Naive B cell (primary cell): Measurements from ENCODE around the gene HSPBP1. TPM values are rescaled to one million over a fixed set of nuclear protein-coding genes. Genes with fewer than 3 reads are reported as not detected.

Experiments
- ATAC-seq, 2 donors: fragments of 150-1000 bp; cut with Tn5 transposase; 2 replicates each; pipeline ENCODE4 v1.10.0; 2021; ENCODE audit warnings: low read depth in 2 of 2, mild to moderate bottlenecking in 2 of 2, moderate library complexity in 2 of 2
- DNase-seq: peaks from one replicate; pipeline ENCODE4 v3.0.0; 2022
- H3K27ac Mint-ChIP-seq, 6 donors: one replicate each; pipeline ENCODE4 v1.8.0; 2020 to 2022; ENCODE audit warnings: mild to moderate bottlenecking in 6 of 6, mixed read lengths in 6 of 6, moderate library complexity in 5 of 6, inconsistent platforms in 2 of 6
- H3K27me3 Mint-ChIP-seq, 3 donors: one replicate each; pipeline ENCODE4 v1.8.0; 2021 to 2022; ENCODE audit warnings: mixed read lengths in 3 of 3, mild to moderate bottlenecking in 1 of 3
- H3K36me3 Mint-ChIP-seq, 2 donors: one replicate each; pipeline ENCODE4 v1.8.0; 2020 to 2022; ENCODE audit warnings: mixed read lengths in 2 of 2, inconsistent platforms in 1 of 2, mild to moderate bottlenecking in 1 of 2
- H3K4me1 Mint-ChIP-seq, 3 donors: one replicate each; pipeline ENCODE4 v1.8.0; 2020 to 2022; ENCODE audit warnings: mixed read lengths in 3 of 3, inconsistent platforms in 1 of 3, mild to moderate bottlenecking in 1 of 3, moderate library complexity in 1 of 3
- H3K4me3 Mint-ChIP-seq, 8 donors: one replicate each; pipeline ENCODE4 v1.8.0; 2020 to 2022; ENCODE audit warnings: mild to moderate bottlenecking in 8 of 8, mixed read lengths in 8 of 8, moderate library complexity in 8 of 8, inconsistent platforms in 2 of 8
- H3K9me3 Mint-ChIP-seq, 7 donors: one replicate each; pipeline ENCODE4 v1.8.0; 2020 to 2022; ENCODE audit warnings: mixed read lengths in 7 of 7, mild to moderate bottlenecking in 5 of 7, inconsistent platforms in 2 of 7, moderate library complexity in 1 of 7
- polyA plus RNA-seq, 6 donors: library from polyadenylated mRNA; unstranded; fragments of 300-500 nt; fragmentation: Illumina TruSeq; gene quantifications; one replicate each; pipeline ENCODE4 v1.2.3, GENCODE V29; 2021; ENCODE audit warnings: low read depth in 6 of 6

HSPBP1 gene
- polyA plus RNA-seq, 6 donors from 2014 or later = 22.6 to 40.0 (median 32.6) TPM

GRCh38 chr19:55301459-55302317 lies 21.8 kb upstream of the HSPBP1 start:
- H3K9me3 Mint-ChIP-seq = no peaks in the 10 kb centered on the region
- H3K36me3 Mint-ChIP-seq = no peaks in the 10 kb centered on the region
- ATAC-seq = peak; percentile 91 to 92
- H3K27ac Mint-ChIP-seq = peak overlapping the region; percentile 69 to 95 (median 87)
- peak overlapping the region; percentile 64 to 93 (median 87) for H3K4me3 Mint-ChIP-seq
- H3K4me1 Mint-ChIP-seq = peaks cover 10 to 18% (median 15%) of the 10 kb centered on the region in 3 donors
- peak; percentile 91 for DNase-seq
- H3K27me3 Mint-ChIP-seq = peaks cover 0 to 5% (median 0%) of the 10 kb centered on the region in 3 donors

- Mint-ChIP-seq H3K27ac (peak overlapping the region in 2 of 6 donors; percentile 7 to 64), H3K36me3 (no peaks in the 10 kb centered on the region), H3K4me3 (peak overlapping the region; percentile 15 to 93 (median 87))
Measured at GRCh38 chr19:55300886-55301458, 21.1 kb upstream of the HSPBP1 start.

GRCh38 chr19:55299991-55300390 lies 20.1 kb upstream of the HSPBP1 start:
- H3K4me3 Mint-ChIP-seq = peak overlapping the region in 2 of 8 donors; percentile 33 to 47
- H3K4me1 Mint-ChIP-seq = peaks cover 10 to 14% (median 14%) of the 10 kb centered on the region in 3 donors
- H3K27me3 Mint-ChIP-seq = peaks cover 0 to 5% (median 0%) of the 10 kb centered on the region in 3 donors
- DNase-seq (no peak), ATAC-seq (no peak)
- no peaks in the 10 kb centered on the region for H3K36me3 Mint-ChIP-seq
- H3K9me3 Mint-ChIP-seq = no peaks in the 10 kb centered on the region
- no peak overlapping the region for H3K27ac Mint-ChIP-seq

More at GRCh38 chr19:55300886-55301458, 21.1 kb upstream of the HSPBP1 start:
- Mint-ChIP-seq H3K4me1 (peaks cover 10 to 18% (median 15%) of the 10 kb centered on the region in 3 donors), H3K9me3 (no peaks in the 10 kb centered on the region), H3K27me3 (peaks cover 0 to 5% (median 0%) of the 10 kb centered on the region in 3 donors)
- DNase-seq (no peak), ATAC-seq (no peak)

GRCh38 chr19:55297267-55297666 lies 17.4 kb upstream of the HSPBP1 start:
- Mint-ChIP-seq H3K36me3 (no peaks in the 10 kb centered on the region), H3K27ac (peak overlapping the region in 2 of 6 donors; percentile 33 to 84), H3K9me3 (no peaks in the 10 kb centered on the region), H3K4me1 (peaks cover 10 to 14% (median 13%) of the 10 kb centered on the region in 3 donors), H3K4me3 (no peak overlapping the region), H3K27me3 (peaks cover 0 to 5% (median 0%) of the 10 kb centered on the region in 3 donors)
- no peak for DNase-seq
- no peak for ATAC-seq

GRCh38 chr19:55289117-55289796 lies 9.3 kb upstream of the HSPBP1 start:
- no peaks in the 10 kb centered on the region for H3K27me3 Mint-ChIP-seq
- H3K4me1 Mint-ChIP-seq = peaks cover 4 to 10% (median 7%) of the 10 kb centered on the region in 3 donors
- H3K36me3 Mint-ChIP-seq = no peaks in the 10 kb centered on the region
- H3K27ac Mint-ChIP-seq = no peak overlapping the region
- no peaks in the 10 kb centered on the region for H3K9me3 Mint-ChIP-seq
- no peak for ATAC-seq
- DNase-seq = no peak
- H3K4me3 Mint-ChIP-seq = no peak overlapping the region

- Mint-ChIP-seq H3K36me3 (no peaks in the 10 kb centered on the region), H3K27me3 (peaks cover 0 to 10% (median 7%) of the 10 kb centered on the region in 3 donors), H3K4me3 (no peak overlapping the region), H3K27ac (no peak overlapping the region), H3K4me1 (peaks cover 13 to 18% (median 17%) of the 10 kb centered on the region in 3 donors), H3K9me3 (no peaks in the 10 kb centered on the region)
- DNase-seq = no peak
- ATAC-seq = no peak
Measured at GRCh38 chr19:55287361-55288079, 7.6 kb upstream of the HSPBP1 start.

- no peaks in the 10 kb centered on the region for H3K9me3 Mint-ChIP-seq
- peaks cover 24 to 26% (median 25%) of the 10 kb centered on the region in 3 donors for H3K4me1 Mint-ChIP-seq
- peak overlapping the region in 5 of 6 donors; percentile 6 to 65 (median 44) for H3K27ac Mint-ChIP-seq
- peak overlapping the region in 2 of 8 donors; percentile 9 to 29 for H3K4me3 Mint-ChIP-seq
- H3K36me3 Mint-ChIP-seq = no peaks in the 10 kb centered on the region
- DNase-seq = no peak
- ATAC-seq = no peak
- H3K27me3 Mint-ChIP-seq = peaks cover 5 to 10% (median 7%) of the 10 kb centered on the region in 3 donors
Measured at GRCh38 chr19:55285229-55285890, 5.5 kb upstream of the HSPBP1 start.

GRCh38 chr19:55284405-55285058 lies 4.6 kb upstream of the HSPBP1 start:
- peak overlapping the region in 5 of 8 donors; percentile 9 to 76 (median 29) for H3K4me3 Mint-ChIP-seq
- peak overlapping the region in 2 of 6 donors; percentile 42 to 47 for H3K27ac Mint-ChIP-seq
- DNase-seq (no peak), ATAC-seq (no peak)
- peaks cover 5 to 10% (median 7%) of the 10 kb centered on the region in 3 donors for H3K27me3 Mint-ChIP-seq
- peaks cover 30 to 34% (median 32%) of the 10 kb centered on the region in 3 donors for H3K4me1 Mint-ChIP-seq
- H3K36me3 Mint-ChIP-seq = no peaks in the 10 kb centered on the region
- no peaks in the 10 kb centered on the region for H3K9me3 Mint-ChIP-seq

GRCh38 chr19:55283548-55284377 lies 3.9 kb upstream of the HSPBP1 start, which contains the start of gene BRSK1:
Gene BRSK1, plus strand, starts transcription at chr19:55283997. Its CDS starts 446 bp downstream, at chr19:55284443.
- peaks cover 32 to 40% (median 32%) of the 10 kb centered on the region in 3 donors for H3K4me1 Mint-ChIP-seq
- H3K27me3 Mint-ChIP-seq = peaks cover 5 to 10% (median 7%) of the 10 kb centered on the region in 3 donors
- H3K36me3 Mint-ChIP-seq = no peaks in the 10 kb centered on the region
- H3K27ac Mint-ChIP-seq = peak within 1 kb of the TSS in 4 of 6 donors; percentile 5 to 91 (median 57)
- no peak for ATAC-seq
- H3K9me3 Mint-ChIP-seq = no peaks in the 10 kb centered on the region
- peak within 1 kb of the TSS; percentile 6 to 83 (median 58) for H3K4me3 Mint-ChIP-seq
- DNase-seq = no peak

- Mint-ChIP-seq H3K4me1 (peaks cover 50 to 78% (median 65%) of the 10 kb centered on the region in 3 donors), H3K9me3 (no peaks in the 10 kb centered on the region), H3K36me3 (no peaks in the 10 kb centered on the region), H3K27me3 (peaks cover 5 to 10% (median 7%) of the 10 kb centered on the region in 3 donors), H3K27ac (peak overlapping the region; percentile 98 to 100 (median 100)), H3K4me3 (peak overlapping the region; percentile 89 to 100 (median 98))
- no peak for DNase-seq
- ATAC-seq = no peak
Measured at GRCh38 chr19:55279340-55279739, 570 bp downstream of the HSPBP1 start.
